SK-N-SH (cell line): Measurements from ENCODE around the gene SYNE1. TPM values are rescaled to one million over a fixed set of nuclear protein-coding genes. Genes with fewer than 3 reads are reported as not detected.
A peak's percentile ranks its signal among the peaks of the same experiment; 100 is the strongest.

ENCODE experiments used
- CTCF ChIA-PET: fragments of 300-600, 350-600 bp; formaldehyde crosslinking; extraction: SDS; loops from one replicate; lab custom pipeline; 2021; lab: Yijun Ruan, JAX
- POLR2A ChIA-PET: fragments of 350-600 bp; sonication (Branson Sonifier 250); formaldehyde crosslinking; extraction: SDS; loops from one replicate; lab custom pipeline; 2020; ENCODE audit warnings: antibody characterized with exemption, inconsistent platforms; lab: Yijun Ruan, JAX
- DNase-seq: peaks from one replicate; pipeline ENCODE4 v3.0.0; 2012
- H2AFZ ChIP-seq: fragments of 200-600 bp; sonication (generic); 2 replicates; pipeline ENCODE4 v1.8.1; 2016; ENCODE audit warnings: antibody characterized with exemption, mild to moderate bottlenecking, low read depth
- H3F3A ChIP-seq: fragments of 200-600 bp; sonication (generic); replicated peaks from 2 replicates; pipeline ENCODE3; 2016; ENCODE audit warnings: antibody characterized with exemption, mild to moderate bottlenecking; ENCODE audit not compliant: insufficient read depth
- H3K27ac ChIP-seq, 2 experiments: fragments of 200-500 bp in 1 of 2; fragments of 200-600 bp in 1 of 2; sonication (Bioruptor generic) in 1 of 2; sonication (generic), shearing (Covaris generic) in 1 of 2; 2 replicates each; pipeline versions ENCODE4 v1.5.1 to v1.6.1; 2014 to 2016; ENCODE audit warnings: low read depth in 2 of 2, inconsistent platforms in 1 of 2, low read length in 1 of 2, mild to moderate bottlenecking in 1 of 2, mixed read lengths in 1 of 2
- H3K27me3 ChIP-seq: fragments of 200-600 bp; sonication (generic), shearing (Covaris generic); 2 replicates; pipeline ENCODE4 v1.6.1; 2016; ENCODE audit warnings: mixed run types; ENCODE audit not compliant: insufficient read depth
- H3K36me3 ChIP-seq, 2 experiments: fragments of 200-500 bp in 1 of 2; fragments of 200-600 bp in 1 of 2; sonication (Bioruptor generic) in 1 of 2; sonication (generic) in 1 of 2; replicated peaks in 1 of 2; 2 replicates each; pipeline versions ENCODE3 to v1.5.1; 2014 to 2016; ENCODE audit warnings: low read length in 1 of 2, mild to moderate bottlenecking in 1 of 2; ENCODE audit not compliant: insufficient read depth in 2 of 2, control insufficient read depth in 1 of 2
- H3K4me1 ChIP-seq, 2 experiments: fragments of 200-500 bp in 1 of 2; fragments of 200-600 bp in 1 of 2; sonication (Bioruptor generic) in 1 of 2; sonication (generic), shearing (Covaris generic) in 1 of 2; 2 replicates each; pipeline versions ENCODE4 v1.5.1 to v1.6.1; 2014 to 2016; ENCODE audit warnings: low read depth in 1 of 2, low read length in 1 of 2, mixed run types in 1 of 2; ENCODE audit not compliant: insufficient read depth in 2 of 2, control insufficient read depth in 1 of 2
- H3K4me2 ChIP-seq: fragments of 200-600 bp; sonication (generic), shearing (Covaris generic); 2 replicates; pipeline ENCODE4 v1.6.1; 2017; ENCODE audit warnings: mixed run types
- H3K4me3 ChIP-seq, 2 experiments: fragments of 200-500 bp in 1 of 2; fragments of 200-600 bp in 1 of 2; sonication (Bioruptor generic) in 1 of 2; sonication (generic), shearing (Covaris generic) in 1 of 2; 2 replicates each; pipeline versions ENCODE4 v1.5.1 to v1.8.1; 2014 to 2016; ENCODE audit warnings: low read depth in 2 of 2, inconsistent platforms in 1 of 2, low read length in 1 of 2, mild to moderate bottlenecking in 1 of 2, mixed read lengths in 1 of 2, moderate library complexity in 1 of 2
- H3K79me2 ChIP-seq: fragments of 200-600 bp; sonication (generic); 2 replicates; pipeline ENCODE4 v1.8.1; 2017; ENCODE audit warnings: mild to moderate bottlenecking; ENCODE audit not compliant: insufficient read depth
- H3K9ac ChIP-seq: fragments of 200-600 bp; sonication (generic); 2 replicates; pipeline ENCODE4 v1.6.1; 2017; ENCODE audit warnings: mixed run types
- H3K9me2 ChIP-seq: fragments of 200-600 bp; sonication (generic); 2 replicates; pipeline ENCODE4 v1.6.1; 2017; ENCODE audit warnings: mixed run types
- H3K9me3 ChIP-seq: fragments of 200-600 bp; sonication (generic); 2 replicates; pipeline ENCODE4 v1.6.1; 2017; ENCODE audit warnings: mixed run types, mild to moderate bottlenecking, moderate library complexity
- H4K20me1 ChIP-seq: fragments of 200-600 bp; sonication (generic); 2 replicates; pipeline ENCODE4 v1.6.1; 2017; ENCODE audit warnings: mild to moderate bottlenecking, mixed run types; ENCODE audit not compliant: insufficient read depth
- ELF1 ChIP-seq: IDR thresholded peaks from 2 replicates; pipeline ENCODE4 v1.4.0; 2012
- FOSL2 ChIP-seq: IDR thresholded peaks from 2 replicates; pipeline ENCODE4 v1.4.0; 2012; ENCODE audit warnings: low read depth, mild to moderate bottlenecking, moderate library complexity, borderline replicate concordance
- JUND ChIP-seq: IDR thresholded peaks from 2 replicates; pipeline ENCODE4 v1.4.0; 2012
- MXI1 ChIP-seq: IDR thresholded peaks from 2 replicates; pipeline ENCODE4 v1.6.1; 2012; ENCODE audit warnings: mild to moderate bottlenecking, low read depth, low read length, improper control_type of control experiment
- REST ChIP-seq: IDR thresholded peaks from 2 replicates; pipeline ENCODE4 v1.6.1; 2012; ENCODE audit warnings: mild to moderate bottlenecking, low read depth, low read length, moderate library complexity
- RFX5 ChIP-seq: IDR thresholded peaks from 2 replicates; pipeline ENCODE4 v1.6.1; 2012; ENCODE audit warnings: mild to moderate bottlenecking, improper control_type of control experiment, low read length
- RXRA ChIP-seq: IDR thresholded peaks from 2 replicates; pipeline ENCODE4 v1.4.0; 2012; ENCODE audit warnings: low read depth, mild to moderate bottlenecking, borderline replicate concordance
- TAF1 ChIP-seq: IDR thresholded peaks from 2 replicates; pipeline ENCODE4 v1.6.1; 2012; ENCODE audit warnings: low read depth, mild to moderate bottlenecking, low read length, moderate library complexity, borderline replicate concordance
- TCF12 ChIP-seq: IDR thresholded peaks from 2 replicates; pipeline ENCODE4 v1.4.0; 2012
- WGBS: methylation state at CpG from one replicate; pipeline ENCODE4 v1.1.6; 2017; ENCODE audit warnings: low lambda C conversion rate; 5-methylcytosine and 5-hydroxymethylcytosine counted together
- polyA plus RNA-seq, 3 experiments: library from polyadenylated mRNA; depleted of rRNA; stranded (reverse); fragments of >200 nt; gene quantifications; 2 replicates each; pipeline ENCODE4 v1.2.3, GENCODE V29; 2012

The SYNE1 gene
- polyA plus RNA-seq, 1 of the 3 experiments (the other 2 are of a cell fraction): 31.1 TPM

GRCh38 chr6:152461556-152461955 lies 175.6 kb downstream of the SYNE1 start:
- no peak for TF ChIP-seq RXRA
- peak; percentile 32; the same call in 1 of the 2 replicates for TF ChIP-seq JUND
- peak; percentile 40; the same call in 1 of the 2 replicates for TF ChIP-seq TCF12
- TF ChIP-seq FOSL2: peak; percentile 50; the same call in 1 of the 2 replicates
- no peak for TF ChIP-seq MXI1
- TF ChIP-seq REST: no peak
- Histone ChIP-seq H3K4me1 (peaks cover 0 to 5% of the 10 kb centered on the region in 2 experiments; a peak in 2 of 4 replicates), H3F3A (peaks cover 13% of the 10 kb centered on the region), H3K4me3 (no peak overlapping the region), H3K4me2 (no peak overlapping the region), H3K9me2 (no peaks in the 10 kb centered on the region), H3K36me3 (peaks cover 6 to 55% of the 10 kb centered on the region in 2 experiments), H3K27me3 (no peaks in the 10 kb centered on the region), H3K27ac (peak overlapping the region in 1 of 2 experiments; percentile 66; a peak in 2 of 4 replicates), H3K9me3 (no peaks in the 10 kb centered on the region), H3K9ac (no peak overlapping the region), H4K20me1 (no peaks in the 10 kb centered on the region), H3K79me2 (peaks cover 12% of the 10 kb centered on the region; the same call in 1 of the 2 replicates), H2AFZ (peak overlapping the region; percentile 63; the same call in 1 of the 2 replicates)
- POLR2A ChIA-PET: no interaction called here
- WGBS: 51% methylated on average over 5 of the region's 5 CpGs
- DNase-seq: no peak
- CTCF ChIA-PET: no interaction called here

- peaks cover 4 to 46% of the 10 kb centered on the region in 2 experiments for H3K36me3 ChIP-seq
- no peaks in the 10 kb centered on the region for H3K79me2 ChIP-seq
- no peaks in the 10 kb centered on the region for H4K20me1 ChIP-seq
- H3K4me2 ChIP-seq: no peak overlapping the region
- POLR2A ChIA-PET: no interaction called here
- no peak for DNase-seq
- peaks cover 0 to 5% of the 10 kb centered on the region in 2 experiments; a peak in 2 of 4 replicates for H3K4me1 ChIP-seq
- H3K9ac ChIP-seq: no peak overlapping the region
- H3K27ac ChIP-seq: peak overlapping the region in 1 of 2 experiments; percentile 31; a peak in 2 of 4 replicates
- H3K9me2 ChIP-seq: no peaks in the 10 kb centered on the region
- H3F3A ChIP-seq: peaks cover 11% of the 10 kb centered on the region
- no peak overlapping the region for H2AFZ ChIP-seq
- 64% methylated on average over 8 of the region's 8 CpGs for WGBS
- TF ChIP-seq REST (no peak), MXI1 (no peak), RXRA (no peak), RFX5 (no peak), TAF1 (no peak), ELF1 (no peak)
- TF ChIP-seq, all 33 proteins: peak for 0
- Histone ChIP-seq H3K27me3 (no peaks in the 10 kb centered on the region), H3K4me3 (no peak overlapping the region), H3K9me3 (no peaks in the 10 kb centered on the region)
- CTCF ChIA-PET: interaction anchor here (0.6 to 1.4 kb wide), 2 partner anchors 15 to 93 kb away, joined by 3 read pairs; no protein-coding TSS in a partner anchor
These were observed 178.2 kb downstream of the SYNE1 start for GRCh38 chr6:152458648-152459644.
